AG09319 (cell line): ENCODE data around the gene ZC3H4.

ENCODE experiments used
- DNase-seq: peaks from one replicate; pipeline ENCODE4 v3.0.0-alpha.2; 2010; ENCODE audit warnings: low read depth; ENCODE audit errors: extremely low read depth
- TF ChIP-seq, protein P1 (sequence below): IDR thresholded peaks from 2 replicates; pipeline ENCODE4 v1.5.1; 2011; ENCODE audit warnings: low read depth, mild to moderate bottlenecking, inconsistent platforms, low read length, moderate library complexity

Gene ZC3H4

DNA sequence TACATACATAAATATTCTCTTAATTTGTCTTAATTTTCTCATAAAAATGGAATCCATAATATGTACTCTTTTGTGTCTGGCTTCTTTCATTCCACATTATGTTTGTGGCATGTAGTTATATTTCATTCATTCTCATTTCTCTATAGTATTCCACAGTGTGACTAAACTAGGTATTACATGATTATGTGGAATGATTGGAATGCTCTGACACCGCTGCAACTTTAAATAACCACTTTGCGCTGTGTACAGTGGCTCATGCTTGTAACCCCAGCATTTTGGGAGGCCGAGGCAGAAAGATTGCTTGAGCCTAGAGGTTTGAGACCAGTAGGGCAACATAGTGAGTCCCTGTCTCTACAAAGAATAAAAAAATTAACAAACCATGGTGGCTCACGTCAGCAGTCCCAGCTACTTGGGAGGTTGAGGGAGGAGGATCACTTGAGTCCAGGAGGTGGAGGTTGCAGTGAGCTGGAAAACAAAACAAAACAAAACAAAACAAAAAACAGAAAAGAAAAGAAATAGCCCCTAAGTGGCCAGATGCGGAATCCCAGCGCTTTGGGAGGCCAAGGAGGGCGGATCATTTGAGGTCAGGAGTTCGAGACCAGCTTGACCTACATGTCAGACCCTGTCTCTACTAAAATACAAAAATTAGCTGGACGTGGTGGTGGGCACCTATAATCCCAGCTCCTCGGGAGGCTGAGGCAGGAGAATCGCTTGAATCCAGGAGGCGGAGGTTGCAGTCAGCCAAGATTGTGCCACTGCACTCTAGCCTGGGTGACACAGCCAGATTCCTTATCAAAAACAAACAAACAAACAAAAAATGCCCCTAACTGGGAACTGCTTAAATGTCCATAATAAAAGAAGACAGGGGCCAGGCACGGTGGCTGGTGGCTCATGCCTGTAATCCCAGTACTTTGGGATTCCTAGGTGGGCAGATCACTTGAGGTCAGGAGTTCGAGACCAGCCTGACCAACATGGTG, 9.1 kb upstream of the ZC3H4 start:
- DNase-seq, result no peak
- TF ChIP-seq, protein P1, sequence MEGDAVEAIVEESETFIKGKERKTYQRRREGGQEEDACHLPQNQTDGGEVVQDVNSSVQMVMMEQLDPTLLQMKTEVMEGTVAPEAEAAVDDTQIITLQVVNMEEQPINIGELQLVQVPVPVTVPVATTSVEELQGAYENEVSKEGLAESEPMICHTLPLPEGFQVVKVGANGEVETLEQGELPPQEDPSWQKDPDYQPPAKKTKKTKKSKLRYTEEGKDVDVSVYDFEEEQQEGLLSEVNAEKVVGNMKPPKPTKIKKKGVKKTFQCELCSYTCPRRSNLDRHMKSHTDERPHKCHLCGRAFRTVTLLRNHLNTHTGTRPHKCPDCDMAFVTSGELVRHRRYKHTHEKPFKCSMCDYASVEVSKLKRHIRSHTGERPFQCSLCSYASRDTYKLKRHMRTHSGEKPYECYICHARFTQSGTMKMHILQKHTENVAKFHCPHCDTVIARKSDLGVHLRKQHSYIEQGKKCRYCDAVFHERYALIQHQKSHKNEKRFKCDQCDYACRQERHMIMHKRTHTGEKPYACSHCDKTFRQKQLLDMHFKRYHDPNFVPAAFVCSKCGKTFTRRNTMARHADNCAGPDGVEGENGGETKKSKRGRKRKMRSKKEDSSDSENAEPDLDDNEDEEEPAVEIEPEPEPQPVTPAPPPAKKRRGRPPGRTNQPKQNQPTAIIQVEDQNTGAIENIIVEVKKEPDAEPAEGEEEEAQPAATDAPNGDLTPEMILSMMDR, result no peak

DNA sequence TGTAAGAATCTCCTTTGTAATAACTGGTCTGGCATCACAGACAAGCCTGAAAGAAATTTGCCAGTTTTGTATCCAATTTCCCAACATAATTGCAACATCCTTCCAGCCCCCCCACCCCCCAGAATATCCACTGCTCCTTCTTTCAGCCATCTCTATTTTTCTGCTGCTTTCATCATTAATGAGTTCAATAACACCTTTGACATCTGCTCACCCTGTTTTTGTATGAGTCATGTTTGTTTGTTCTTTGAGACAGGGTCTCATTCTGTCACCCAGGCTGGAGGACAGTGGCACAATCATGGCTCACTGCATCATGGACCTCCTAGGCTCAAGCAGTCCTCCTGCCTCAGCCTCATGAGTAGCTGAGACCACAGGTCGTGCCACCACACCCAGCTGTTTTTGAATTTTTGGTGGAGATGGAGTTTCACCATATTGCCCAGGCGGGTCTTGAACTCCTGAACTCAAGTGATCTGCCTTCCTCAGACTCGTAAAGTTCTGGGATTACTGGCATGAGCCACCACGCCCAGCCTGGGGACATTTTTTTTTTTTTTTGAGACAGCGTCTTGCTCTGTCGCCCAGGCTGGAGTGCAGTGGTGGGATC, 7.0 kb upstream of the ZC3H4 start:
- DNase-seq, result no peak
- TF ChIP-seq, protein P1, result no peak

DNA sequence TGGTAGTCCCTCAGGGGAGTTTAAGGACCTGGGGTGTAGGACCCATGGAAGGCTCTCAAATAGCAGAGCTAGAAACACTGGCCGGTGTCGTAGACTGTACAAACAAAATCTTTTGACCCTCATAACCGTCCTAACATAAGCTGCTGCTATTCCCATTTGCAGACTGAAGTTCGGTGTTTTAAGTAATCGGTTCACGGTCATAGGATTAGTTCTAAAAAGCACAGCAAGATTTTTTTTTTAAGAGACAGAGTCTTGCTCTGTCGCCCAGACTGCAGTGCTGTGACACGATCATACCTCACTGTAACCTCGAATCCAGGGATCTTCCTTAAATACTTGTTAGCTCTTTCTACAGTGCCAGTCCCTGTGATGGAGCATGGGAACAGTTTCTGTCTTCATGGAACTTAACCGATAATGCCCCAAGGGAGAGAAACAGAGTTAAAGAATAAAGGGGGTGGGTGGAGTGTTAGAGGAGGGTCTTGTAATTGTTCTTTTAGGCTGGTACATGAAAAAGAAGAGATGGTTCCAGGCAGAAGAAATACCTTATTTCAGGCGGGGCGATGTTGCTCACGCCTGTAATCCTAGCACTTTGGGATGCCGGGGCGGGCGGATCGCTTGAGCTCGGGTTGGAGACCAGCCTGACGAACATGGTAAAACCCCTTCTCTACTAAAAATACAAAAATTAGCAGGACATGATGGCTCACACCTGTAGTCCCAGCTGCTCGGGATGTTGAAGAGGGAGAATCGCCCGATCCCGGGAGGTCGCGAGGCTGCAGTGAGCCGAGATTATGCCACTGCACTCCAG, 475 bp upstream of the ZC3H4 start:
- TF ChIP-seq, protein P1, result no peak
- DNase-seq, result no peak

DNA sequence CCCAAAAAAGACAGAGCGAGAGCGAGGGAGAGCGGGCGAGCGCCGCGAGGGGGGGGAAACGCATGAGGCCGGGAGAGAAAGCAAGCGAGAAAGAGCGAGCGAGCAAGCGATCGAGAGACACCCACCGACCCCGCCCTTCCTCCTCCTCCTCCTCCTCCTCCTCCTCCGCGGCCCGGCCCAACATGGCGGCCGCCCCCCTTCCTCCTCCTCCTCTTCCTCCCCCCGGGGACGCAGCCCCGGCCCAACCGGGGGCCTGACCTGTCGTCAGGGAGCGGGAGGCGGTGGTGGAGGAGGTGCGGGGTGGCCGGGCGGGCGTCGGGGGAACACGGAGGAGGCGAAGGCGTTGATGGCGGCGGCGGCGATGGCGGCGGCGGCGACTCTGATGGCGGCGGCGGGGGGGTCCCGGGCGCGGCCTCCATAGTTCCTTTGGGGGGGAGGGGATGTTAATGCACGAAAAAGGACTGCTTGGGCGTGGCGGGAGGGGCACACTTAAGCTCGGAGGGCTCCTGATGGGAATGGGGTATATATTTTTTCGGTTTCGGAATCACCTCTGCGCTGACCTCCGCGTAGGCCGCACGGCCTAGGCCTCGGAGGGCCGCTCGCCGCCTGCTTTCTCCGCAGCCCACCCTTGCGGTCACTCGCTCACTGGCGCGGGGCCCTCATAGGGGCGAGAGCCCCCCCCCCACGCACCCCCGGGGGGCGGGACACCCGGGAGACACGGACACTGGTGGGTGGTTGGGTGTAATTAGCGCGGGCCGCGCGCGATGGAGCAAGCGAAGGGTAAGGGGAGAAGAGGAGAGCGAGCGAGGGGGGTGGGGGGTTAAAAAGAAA, 1.2 kb downstream of the ZC3H4 start:
- TF ChIP-seq, protein P1, result no peak
- peak; percentile 84 for DNase-seq

DNA sequence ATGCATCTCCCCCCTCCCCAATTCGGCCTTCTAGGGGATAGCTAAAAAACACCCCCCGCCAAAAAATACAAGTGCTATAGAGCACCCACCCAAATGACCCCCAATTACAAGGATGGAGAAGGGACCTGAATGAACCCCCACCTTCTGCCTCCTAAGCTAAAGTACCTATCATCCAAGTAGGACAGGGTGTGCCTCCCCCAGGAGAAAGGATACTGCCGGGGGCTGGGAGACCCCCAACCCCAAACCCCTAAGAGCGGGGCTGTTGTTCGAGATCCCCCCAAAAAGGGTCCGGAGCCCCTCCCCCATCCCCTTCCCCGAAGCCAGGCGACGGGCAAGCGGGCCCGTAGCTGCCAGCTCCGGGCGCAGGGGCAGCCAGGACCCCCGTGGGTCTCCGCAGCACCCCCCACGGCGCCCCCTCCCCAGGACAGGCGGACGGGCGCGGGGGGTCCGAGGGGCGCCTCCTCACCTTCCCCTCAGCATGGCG, 1.9 kb downstream of the ZC3H4 start:
- DNase-seq, result no peak
- TF ChIP-seq, protein P1, result no peak

DNA sequence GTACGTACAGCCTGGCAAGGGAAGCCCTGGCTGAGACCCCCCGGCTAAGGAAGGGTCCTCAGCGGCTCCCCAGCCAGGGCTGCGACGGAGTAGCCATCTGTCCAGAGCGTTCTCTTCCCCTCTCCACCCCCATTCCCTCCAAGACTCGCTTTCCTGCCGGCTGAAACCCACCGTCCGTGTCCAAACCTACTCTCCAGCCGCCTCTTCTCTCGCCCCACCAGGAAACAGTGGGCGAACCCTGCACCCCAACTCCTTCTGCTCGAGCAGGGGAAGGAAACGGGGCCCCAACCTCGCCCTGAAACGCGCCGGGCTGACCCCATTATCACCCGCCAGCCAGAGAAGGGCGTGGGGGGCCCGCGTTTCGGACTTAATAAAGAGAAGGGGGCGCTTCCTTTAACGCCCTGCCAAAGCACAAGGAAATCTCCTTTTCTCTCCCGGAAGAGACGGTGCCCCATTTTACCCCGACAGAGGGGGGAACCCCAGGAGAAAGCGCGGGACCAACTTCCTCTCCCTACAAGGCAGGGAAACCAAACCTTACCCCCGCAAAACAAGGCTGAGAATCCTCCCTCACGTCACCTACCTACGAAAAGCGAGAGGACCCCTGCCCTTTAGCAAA, 2.5 kb downstream of the ZC3H4 start:
- DNase-seq, result no peak
- TF ChIP-seq, protein P1, result no peak
